Activated CD4-positive, alpha-beta T cell treated with anti-CD3 and anti-CD28 coated beads, Interleukin-2, Interleukin-6, amounts not matched to agents 100 ng/mL and 50 ng/mL, durations not matched to agents 16 hours and 8 hours (primary cell): ENCODE measurements around the gene TGFBR3L.
"Not testable (repeated sequence)": the region's sequence is repeated elsewhere in the genome, so short reads cannot be mapped to it uniquely, and the experiment has no call there.

Experiments
- DNase-seq: peaks from one replicate; pipeline ENCODE4 v3.0.0-alpha.2; 2020

TGFBR3L gene

DNA sequence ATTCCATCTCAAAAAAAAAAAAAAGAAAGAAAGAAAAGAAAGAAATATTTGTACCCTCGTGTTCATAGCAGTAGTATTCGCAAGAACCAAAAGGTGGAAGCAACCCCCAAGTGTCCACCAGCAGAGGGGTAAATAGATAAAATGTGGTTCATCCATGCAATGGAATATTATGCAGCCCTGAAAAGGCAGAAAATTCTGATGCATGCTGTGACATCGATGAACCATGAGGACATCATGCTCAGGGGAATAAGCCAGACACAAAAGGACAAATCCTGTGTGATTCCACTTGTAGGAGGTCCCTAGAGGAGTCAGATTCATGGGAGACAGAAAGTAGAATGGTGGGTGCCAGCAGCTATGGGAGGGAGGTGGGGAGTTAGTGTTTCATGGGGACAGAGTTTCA is 32.7 kb upstream of the TGFBR3L start:
- DNase-seq: no peak

DNA sequence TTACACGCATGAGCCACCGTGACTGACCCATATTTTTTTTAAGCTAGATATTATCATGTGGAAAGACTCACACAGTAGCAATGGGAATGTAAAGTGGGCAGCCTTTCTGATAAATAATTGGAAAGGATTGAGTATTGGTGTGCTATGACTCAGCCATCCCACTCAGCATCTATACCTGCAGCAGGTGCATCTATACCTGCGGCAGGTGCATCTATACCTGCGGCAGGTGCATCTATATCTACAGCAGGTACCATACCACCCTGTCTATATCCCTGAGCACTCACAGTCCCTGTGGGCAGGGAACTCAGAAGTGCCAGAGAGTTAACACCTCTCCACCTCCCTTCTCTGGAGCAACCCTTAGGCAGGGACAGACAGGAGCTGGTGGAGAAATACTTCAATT is 31.5 kb upstream of the TGFBR3L start:
- no peak for DNase-seq

DNA sequence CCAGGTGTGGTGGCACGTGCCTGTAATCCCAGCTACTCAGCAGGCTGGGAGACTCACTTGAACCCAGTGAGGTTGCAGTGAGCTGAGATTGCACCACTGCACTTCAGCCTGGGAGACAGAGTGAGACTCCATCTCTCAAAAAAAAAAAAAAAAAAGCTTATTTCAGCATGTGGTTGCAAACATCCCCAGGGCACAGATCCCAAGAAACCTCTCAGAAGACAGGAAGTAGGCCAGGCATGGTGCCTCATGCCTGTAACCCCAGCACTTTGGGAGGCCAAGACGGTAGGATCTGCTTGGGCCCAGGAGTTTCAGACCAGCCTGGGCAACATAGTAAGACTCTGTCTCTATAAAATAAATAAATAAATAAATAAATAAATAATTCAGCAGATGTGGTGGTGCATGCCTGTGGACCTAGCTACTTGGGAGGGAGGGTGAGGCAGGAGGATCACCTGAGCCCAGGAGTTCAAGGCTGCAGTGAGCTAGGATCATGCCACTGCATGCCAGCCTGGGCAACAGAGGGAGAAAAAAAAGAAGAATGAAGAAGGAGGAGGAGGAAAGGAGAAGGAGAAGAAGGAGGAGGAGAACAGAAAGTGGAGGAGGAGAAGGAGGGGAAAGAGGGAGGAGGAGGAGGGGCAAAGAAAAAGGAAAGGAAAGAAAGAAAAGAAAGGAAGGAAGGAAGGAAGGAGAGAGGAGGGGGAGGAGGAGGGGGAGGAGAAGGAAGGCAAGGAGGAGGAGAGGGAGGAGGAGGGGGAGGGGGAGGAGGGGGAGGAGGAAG is 30.6 kb upstream of the TGFBR3L start:
- no peak for DNase-seq

DNA sequence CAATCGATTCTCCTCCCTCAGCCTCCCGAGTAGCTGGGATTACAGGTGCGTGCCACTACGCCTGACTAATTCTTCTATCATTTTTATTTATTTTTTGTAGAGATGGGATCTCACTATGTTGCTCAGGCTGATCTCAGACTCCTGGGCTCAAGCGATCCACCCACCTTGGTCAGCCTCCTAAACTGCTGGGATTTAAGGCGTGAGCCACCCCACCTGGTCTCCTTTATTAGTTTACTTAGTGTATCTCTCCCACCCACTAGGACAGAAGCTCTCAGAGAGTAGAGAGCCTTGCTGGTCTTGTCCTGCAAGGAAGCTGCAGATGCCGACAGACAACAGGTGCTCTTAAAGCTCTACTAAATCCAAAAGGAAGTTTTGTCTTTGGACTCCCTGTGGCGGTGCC is 28.8 kb upstream of the TGFBR3L start:
- DNase-seq: no peak

DNA sequence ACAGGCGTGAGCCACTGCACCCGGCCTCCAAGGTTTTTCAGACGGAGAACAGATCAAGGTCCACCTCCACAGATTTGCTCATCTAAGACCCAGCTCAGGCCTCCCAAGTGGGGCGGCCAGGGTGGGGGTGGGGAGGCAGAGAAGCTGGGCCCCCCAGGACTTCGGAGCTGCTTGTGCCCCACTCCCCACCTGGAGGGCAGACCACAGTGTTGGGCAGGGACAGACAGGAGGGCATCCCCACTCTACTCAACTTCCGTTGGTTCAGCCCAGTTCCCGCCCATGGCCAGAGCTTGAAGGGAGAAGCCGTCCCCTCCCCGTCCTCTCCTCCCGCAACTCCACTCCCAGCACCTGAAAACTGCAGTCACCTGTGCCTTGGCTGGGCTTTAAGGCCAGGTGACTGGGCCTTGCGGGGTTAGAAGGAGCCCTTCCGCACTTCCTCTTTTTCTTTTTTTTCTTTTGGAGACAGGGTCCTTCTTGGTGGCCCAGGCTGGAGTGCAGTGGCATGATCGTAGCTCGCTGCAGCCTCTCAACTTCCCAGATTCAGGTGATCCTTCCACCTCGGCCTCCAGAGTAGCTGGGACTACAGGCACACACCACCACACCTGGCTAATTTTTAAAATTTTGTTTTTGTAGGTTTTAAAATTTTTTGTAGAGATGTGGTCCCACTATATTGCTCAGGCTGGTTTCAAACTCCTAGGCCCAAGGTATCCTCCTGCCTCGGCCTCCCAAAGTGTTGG is 27.1 kb upstream of the TGFBR3L start:
- no peak for DNase-seq

DNA sequence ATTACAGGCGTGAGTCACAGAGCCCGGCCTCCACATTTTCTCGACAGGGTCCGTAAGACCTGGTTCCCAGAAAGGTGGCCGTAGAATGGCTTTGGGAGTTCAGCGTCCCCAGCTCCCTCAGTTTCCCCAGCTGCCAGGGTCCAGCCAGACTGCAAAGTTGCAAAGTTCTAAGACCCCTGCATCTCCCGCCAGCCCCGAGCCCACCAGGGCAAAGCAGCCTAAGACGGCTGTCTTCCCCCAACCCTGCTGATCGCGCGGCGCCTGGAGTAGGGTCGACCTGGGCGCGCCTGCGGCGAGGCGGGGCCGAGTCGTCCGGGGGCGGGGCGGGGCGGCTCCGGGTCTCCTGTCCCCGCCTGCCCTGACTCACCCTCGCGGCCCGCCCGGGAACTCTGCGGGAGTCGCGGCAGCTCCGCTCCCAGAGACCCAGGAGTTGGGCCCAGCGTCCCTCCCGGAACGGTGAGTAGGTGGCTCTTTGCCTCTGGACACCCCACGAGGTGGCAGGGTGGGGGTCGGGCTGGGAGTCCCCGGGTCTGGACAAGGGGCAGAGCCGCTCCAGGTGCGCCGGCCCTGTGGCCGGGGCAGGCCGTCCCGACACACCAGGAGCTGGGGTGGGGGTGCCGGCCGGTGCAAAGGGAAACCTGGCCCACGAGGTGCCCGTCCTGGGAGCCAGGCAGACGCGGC is 26.3 kb upstream of the TGFBR3L start, which contains the start of gene LRRC8E:
Gene LRRC8E (plus strand): TSS at position 366 of the 681 bp plus-strand sequence. CDS start 7,094 bp downstream, outside the sequence.
- DNase-seq: peak; percentile 35

DNA sequence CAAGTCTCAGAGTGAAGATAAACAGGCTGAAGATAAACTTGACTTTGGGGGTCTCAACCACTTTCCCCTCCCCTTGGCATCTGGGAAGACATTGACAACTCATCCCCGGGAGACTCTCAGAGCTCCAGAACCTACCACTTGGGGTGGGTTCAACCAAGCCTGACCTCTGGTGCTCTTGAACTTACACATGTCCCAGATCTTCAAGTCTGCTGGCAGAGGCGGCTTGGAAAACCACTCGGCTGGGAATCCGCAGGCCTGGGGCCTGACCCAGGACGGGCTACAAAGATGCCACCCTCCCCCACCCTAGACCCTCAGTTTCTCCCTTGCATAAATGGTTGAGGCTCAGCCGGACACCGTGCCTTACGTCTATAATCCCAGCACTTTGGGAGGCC is 25.8 kb upstream of the TGFBR3L start:
- DNase-seq: no peak

DNA sequence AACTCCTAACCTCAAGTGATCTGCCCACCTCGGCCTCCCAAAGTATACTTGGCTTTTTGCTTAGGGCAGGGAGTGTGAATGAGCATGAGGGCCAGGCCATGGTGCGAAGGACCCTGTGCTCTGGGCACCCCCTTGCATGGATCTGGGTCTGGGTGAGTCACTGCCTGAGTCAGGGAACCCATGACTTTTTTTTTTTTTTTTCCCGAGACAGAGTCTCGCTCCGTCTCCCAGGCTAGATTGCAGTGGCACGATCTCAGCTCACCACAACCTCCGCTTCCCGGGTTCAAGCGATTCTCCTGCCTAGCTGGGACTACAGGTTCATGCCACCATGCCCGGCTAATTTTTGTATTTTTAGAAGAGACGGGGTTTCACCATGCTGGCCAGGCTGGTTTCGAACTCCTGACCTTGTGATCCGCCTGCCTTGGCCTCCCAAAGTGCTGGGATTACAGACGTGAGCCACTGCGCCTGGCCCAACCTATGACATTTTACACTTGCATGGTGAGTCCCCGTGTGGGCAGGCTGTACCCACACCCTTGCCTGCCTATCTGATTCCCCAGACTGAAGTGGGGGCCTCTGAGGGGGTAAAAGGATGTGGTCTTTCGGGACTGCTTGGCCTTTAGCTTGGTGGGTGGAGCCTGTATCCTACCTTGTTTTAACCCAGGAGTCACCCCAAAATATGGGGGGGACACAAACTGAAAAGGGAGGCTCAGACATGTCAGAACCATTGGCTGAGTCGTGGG is 21.1 kb upstream of the TGFBR3L start:
- not testable (repeated sequence) for DNase-seq

DNA sequence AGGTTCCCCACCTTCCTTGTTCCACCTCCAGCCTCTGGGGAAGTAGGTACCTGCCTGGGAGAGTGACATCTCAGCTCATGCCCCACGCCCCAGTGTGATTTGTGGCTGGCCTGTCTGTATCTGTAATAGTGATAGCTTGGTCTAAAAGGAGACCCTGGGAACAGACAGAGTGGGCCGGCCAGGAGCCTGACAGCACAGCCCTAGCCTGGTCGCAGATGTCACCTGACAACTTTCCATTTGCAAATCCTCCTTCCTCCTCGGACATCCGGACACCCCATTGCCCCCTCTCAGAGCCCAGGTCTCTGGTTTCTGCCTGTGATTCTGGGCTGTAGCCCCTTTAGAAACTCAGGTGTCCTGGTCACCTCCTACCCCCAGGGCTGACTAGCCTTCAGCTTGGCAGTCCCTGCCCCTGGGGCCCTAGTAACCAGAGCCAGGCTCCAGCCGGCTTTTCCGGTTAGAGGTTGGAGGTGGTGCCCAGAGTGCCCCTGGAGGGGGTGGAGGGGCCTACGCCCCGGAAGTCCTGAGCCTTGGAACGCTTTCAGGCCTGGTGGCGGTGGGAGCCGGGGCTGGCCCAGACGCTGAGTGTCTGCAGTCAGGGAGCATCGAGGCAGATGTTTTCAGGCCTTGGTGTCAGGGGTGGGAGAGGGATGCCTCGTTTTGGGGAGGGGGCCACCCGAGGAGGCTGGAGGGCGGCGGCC is 19.9 kb upstream of the TGFBR3L start:
- DNase-seq: no peak

DNA sequence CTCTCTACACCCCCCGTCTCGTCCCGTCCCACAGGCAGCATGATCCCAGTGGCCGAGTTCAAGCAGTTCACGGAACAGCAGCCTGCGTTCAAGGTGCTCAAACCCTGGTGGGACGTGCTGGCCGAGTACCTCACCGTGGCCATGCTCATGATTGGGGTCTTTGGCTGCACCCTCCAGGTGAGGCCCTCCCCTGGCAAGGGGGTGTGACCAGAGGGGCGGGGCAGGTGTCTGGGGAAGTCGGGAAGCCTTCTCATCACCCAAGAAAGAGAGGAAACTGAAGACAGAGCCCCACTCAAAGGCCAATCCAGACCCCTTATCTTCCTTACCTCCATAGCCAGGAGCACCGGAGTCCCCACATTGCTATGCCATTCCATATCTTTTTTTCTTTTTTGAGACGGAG is 19.1 kb upstream of the TGFBR3L start:
- no peak for DNase-seq

DNA sequence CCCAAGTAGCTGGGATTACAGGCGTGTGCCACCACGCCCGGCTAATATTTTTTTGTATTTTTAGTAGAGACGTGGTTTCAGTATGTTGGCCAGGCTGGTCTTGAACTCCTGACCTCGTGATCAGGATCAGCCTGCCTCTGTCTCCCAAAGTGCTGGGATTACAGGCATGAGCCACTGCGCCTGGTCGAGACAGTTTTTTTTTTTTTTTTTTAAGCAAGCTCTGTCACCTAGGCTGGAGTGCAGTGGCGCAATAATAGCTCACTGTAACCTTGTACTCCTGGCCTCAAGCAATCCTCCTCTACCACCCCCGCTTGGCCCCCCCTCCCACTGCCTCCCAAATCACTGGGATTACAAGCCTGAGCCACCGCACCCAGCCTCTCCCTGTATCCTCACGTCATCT is 17.3 kb upstream of the TGFBR3L start:
- DNase-seq: no peak

DNA sequence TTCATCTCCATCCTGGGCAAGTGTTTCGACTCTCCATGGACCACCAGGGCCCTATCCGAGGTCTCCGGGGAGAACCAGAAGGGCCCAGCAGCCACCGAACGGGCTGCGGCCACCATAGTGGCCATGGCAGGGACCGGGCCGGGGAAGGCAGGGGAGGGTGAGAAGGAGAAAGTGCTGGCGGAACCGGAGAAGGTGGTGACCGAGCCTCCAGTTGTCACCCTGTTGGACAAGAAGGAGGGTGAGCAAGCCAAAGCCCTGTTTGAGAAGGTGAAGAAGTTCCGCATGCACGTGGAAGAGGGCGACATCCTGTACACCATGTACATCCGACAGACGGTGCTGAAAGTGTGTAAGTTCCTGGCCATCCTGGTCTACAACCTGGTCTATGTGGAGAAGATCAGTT is 15.7 kb upstream of the TGFBR3L start:
- no peak for DNase-seq

DNA sequence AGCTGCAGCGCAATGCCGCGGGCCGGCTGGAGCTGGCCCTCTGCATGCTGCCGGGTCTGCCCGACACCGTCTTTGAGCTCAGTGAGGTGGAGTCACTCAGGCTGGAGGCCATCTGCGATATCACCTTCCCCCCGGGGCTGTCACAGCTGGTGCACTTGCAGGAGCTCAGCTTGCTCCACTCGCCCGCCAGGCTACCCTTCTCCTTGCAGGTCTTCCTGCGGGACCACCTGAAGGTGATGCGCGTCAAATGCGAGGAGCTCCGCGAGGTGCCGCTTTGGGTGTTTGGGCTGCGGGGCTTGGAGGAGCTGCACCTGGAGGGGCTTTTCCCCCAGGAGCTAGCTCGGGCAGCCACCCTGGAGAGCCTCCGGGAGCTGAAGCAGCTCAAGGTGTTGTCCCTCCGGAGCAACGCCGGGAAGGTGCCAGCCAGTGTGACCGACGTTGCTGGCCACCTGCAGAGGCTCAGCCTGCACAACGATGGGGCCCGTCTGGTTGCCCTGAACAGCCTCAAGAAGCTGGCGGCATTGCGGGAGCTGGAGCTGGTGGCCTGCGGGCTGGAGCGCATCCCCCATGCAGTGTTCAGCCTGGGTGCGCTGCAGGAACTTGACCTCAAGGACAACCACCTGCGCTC is 14.8 kb upstream of the TGFBR3L start:
- DNase-seq: no peak

DNA sequence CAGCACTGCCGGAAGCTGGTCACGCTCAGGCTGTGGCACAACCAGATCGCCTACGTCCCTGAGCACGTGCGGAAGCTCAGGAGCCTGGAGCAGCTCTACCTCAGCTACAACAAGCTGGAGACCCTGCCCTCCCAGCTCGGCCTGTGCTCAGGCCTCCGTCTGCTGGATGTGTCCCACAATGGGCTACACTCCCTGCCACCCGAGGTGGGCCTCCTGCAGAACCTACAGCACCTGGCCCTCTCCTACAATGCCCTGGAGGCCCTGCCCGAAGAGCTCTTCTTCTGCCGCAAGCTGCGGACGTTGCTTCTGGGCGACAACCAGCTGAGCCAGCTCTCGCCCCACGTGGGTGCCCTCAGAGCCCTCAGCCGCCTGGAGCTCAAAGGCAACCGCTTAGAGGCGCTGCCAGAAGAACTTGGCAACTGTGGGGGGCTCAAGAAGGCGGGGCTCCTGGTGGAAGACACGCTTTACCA is 14.2 kb upstream of the TGFBR3L start:
- DNase-seq: no peak

DNA sequence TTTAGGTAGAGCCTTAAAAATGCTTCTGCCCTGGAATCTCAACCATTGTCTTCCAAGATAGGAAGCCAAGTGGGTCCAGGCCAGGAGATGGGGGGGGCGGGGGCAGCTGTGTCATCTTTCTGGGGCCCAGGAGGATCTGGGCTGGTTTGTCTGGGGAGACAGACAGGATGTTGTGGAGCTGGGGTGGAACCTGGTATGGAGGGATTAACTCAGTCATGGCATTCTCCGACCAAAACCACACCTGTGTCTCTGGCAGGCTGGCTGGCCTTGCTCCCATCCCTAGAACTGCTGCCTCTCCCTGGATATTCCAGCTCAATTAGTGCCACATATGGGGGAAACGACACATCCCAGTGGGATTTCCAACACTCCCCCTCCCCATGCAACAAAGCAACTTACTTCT is 13.7 kb upstream of the TGFBR3L start:
- DNase-seq: no peak

DNA sequence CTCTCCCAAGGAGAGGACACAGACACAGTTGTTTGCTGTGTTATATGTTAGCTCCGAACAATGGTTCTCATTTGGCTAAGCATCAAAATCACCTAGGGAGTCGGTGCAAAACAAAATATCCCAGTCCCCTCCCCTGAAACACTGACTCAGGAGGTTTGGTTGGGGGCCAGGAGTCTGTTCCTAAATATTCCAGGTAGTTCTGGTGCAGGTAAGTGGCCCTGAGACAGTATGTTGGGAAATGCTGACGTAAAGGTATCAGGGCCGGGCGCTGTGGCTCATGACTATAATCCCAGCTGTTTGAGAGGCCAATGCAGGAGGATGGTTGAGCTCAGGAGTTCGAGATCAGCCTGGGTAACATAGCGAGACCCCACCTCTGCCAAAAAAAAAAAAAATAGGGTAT is 13.3 kb upstream of the TGFBR3L start:
- DNase-seq: no peak

DNA sequence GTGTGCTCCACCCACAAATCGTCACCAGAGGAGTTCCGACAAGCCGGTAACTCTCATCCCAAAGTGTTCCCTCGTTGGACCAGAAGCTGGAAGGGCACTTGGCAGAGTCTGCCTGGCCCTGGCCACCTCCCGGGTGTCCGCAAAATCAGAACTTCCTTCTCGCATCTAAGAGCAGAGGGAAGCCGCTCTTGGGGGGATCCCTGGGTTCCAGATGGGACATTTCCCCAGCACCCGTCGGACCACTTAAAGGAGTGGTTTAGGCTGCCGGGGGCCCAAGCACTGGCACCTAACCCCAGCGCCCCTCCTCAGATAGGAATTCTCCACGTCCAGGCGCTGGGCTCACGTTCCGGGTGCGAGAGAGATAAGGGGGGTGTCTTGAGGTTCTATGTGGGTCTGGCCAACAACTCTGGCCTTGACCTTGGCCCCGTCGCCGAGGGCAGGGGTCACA is 11.8 kb upstream of the TGFBR3L start:
- no peak for DNase-seq

DNA sequence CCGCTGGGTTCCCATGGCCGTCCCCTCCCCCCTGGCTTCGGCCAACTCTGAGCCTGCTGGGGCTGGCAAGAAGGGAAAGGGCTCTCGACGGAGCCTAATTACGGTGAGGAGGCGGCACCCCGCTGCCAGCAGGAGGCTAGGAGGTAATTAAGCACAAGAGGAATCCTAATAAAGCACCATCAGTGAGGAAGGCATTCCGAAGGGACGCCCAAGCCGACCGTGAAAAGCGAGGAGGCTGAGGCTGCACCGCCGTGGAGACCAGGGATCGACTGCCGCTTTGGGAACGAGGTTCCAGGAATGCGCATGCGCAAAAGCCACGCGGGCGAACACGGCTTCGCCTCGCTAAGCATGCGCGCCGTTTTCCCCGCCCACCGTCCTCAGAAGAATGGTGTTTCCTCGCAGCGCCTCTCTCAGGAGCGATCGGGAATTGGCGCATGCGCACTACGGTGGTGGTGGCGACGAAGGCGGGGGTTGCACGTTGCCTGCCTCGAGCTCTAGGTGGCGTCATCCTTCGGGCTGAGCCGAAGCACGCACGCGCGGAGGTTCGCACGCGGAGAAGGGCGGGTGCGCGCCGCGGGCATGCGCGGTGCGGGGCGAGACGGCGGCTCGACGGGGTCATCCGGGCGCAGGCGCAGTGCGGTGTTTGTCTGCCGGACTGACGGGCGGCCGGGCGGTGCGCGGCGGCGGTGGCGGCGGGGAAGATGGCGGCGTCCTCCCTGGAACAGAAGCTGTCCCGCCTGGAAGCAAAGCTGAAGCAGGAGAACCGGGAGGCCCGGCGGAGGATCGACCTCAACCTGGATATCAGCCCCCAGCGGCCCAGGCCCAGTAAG is 11.2 kb upstream of the TGFBR3L start, which contains the start of gene MAP2K7:
Gene MAP2K7 (plus strand): TSS at position 634 of the 830 bp plus-strand sequence. CDS start 68 bp downstream, at position 702.
- DNase-seq: peak; percentile 100

DNA sequence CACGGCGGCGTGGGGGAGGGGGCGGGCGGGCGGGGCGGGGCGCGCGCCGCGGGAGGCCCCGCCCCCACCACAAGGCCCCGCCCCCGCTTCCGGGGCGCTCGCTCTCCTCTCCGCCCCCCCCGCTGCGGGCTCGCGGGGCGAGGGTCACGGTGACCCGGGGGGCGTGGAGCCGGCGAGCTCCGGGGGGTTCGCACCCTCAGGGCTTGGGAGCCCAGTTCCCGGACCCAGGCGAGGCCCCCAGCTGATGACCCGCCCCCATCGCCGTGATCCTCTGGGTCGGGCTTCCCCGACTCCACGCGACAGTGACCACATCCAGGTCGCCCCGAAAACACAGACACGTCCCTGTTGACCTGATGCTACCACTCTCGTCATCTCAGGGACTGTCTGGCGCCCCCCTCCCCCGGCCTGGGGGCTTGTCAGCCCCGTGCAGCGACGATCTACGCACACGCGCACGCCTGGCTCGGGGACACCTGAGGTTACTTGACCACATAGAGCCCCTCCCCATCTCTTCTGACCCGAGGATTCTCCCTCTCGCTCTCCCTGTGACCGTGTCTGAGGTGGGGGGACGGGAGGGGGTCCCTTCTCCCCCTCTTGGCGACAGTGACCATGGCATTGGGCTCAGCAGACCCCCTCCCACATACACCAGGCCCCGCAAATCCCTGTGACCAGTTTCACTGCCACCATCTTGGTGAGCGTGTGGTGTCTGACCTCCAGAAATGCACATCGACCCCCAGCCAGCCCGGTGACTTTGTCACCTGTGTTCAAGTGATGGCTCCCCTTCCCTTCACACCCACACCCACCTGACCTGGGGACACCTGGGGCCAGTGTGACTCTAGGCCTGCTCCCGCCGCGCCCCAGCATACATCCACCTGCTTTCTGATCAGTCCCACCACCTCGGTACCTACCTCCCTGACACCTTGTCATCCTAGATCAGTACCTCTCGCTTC is 10.3 kb upstream of the TGFBR3L start:
- peak; percentile 54 for DNase-seq
